HG02759 (cell line): ENCODE results near the gene EME1.
"Not testable (repeated sequence)": the region's sequence is repeated elsewhere in the genome, so short reads cannot be mapped to it uniquely, and the experiment has no call there.

Experiments
- ATAC-seq: cut with Tn5 transposase; IDR thresholded peaks from one replicate; pipeline ENCODE4 v1.9.1; 2021; ENCODE audit warnings: mild to moderate bottlenecking, moderate library complexity; ENCODE audit not compliant: unreplicated experiment

Gene EME1

DNA sequence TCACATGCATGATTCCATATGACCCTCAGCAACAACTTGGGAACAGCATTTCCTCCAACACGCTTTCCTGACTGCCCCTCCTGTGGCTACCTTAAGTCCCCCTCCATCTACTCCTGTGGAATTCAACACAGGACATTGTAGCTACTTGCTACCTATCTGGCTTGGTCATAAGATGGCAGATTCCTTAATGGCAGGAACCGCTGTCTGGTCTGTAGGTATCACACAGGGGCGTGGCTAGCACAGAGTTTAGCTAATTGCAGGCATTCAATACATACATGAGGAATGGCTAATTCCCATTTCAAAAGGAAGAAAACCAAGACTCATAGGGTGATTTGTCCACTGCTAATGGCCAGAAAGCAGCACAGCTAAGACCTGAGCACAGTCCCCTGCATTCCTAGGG lies 15.7 kb downstream of the EME1 start:
- ATAC-seq = no peak

DNA sequence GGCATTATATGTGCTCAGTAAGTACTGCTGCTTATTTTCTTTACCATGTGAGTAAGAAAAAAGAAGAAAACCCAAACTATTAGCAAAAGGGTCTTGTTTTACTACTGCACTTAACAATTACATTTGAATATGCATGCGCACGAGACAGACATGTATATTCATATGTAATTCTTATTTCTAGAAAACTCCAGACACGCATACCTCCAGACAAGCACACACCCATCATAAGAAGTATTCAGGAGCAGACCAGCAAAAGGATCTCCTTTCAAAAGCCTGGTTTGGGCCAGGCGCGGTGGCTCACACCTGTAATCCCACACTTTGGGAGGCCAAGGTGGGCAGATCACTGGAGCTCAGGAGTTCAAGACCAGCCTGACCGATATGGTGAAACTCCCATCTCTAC lies 16.5 kb downstream of the EME1 start:
- no peak for ATAC-seq

DNA sequence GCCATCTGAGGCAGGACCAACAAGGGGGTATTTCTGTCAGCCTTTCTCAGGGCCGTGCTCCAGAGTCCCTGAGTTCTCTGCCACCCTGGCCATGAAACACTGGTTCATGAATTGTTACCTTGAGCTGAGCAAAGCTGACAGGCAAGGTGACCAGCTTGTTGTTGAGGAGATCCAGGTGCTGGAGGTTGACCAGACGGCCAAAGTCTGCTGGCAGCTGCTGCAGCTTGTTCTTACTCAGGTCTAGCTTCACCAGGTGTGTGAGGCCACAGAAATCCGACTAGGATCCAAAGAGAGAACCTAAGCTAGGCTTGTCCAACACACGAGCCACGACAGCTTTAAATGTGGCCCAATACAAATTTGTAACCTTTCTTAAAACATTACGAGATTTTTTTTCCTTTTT lies 19.6 kb downstream of the EME1 start:
- no peak for ATAC-seq

DNA sequence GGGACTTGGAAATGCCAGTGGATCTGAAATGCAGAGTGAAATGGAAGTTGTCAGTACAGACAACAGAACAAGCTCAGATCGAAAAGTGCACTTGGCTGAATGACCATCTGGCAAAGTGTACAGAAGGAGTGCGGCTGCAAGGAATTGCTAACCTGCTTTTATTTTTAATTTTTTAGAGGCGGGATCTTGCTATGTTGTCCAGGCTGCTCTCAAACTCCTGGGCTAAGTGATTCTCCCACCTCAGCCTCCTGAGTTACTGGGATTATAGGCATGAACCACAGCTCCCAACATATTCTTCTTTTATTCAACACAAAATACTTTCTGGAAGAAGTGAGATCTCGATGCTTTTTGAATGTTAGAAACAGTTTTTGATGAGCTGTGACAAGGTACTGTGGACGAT lies 20.7 kb downstream of the EME1 start:
- no peak for ATAC-seq

DNA sequence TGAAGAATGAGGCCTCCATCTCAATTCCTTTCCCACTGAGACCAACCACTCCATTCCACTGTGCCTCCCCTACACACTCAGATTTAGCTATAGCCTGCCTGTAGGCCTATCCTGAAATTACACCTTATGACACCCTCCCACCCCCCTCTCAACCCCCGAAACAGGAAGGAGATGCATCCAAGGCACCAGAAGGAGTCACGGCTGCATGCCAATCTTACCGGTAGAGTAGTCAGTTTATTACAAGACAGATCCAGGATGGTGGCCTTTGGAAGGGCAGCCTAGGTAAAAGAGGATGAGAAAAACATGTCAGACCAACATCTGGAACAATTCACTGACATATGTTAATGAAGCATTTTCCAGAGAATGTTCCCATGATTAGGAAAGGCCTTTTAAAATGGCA lies 21.7 kb downstream of the EME1 start:
- no peak for ATAC-seq

DNA sequence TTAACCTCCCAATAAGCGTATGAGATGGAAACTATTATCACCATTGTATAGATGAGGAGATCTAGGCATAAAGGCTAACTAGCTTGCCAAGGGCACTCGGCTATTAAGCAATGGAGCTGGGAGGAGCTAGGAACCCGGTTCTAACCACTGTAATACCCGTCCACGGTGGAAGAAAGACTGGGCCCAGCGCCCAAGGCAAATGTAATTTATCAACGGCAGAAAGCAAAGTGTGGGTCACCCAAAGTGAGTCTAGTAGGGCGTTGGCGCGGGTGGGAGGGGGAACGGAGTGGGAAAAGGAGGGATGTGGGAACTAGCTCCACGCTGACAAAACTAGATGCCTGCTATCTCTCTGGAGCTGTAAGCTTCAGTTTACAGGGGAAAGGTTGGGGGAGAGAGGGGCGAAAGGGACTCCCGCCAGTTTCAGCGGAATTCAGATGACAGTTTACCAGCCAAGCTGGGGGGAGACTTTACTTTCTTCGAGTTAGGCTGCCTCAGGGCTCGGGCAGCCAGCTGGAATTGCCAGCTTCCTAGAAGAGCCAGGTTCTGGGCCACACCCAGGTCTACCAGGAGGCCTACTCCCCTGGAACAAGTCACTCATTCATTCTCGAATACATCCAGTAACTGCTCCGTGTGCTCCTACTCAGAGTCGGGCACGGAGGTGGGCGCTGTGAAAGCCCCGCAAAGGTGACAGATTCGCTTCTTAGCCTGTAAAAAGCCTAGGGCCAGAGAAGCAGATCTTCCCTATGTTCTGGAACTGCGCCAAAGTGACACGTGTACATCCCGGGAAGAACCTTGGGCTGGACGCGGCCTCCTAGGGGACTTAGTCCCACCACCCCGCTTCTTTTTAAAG lies 23.5 kb downstream of the EME1 start:
- ATAC-seq = peak; percentile 14

DNA sequence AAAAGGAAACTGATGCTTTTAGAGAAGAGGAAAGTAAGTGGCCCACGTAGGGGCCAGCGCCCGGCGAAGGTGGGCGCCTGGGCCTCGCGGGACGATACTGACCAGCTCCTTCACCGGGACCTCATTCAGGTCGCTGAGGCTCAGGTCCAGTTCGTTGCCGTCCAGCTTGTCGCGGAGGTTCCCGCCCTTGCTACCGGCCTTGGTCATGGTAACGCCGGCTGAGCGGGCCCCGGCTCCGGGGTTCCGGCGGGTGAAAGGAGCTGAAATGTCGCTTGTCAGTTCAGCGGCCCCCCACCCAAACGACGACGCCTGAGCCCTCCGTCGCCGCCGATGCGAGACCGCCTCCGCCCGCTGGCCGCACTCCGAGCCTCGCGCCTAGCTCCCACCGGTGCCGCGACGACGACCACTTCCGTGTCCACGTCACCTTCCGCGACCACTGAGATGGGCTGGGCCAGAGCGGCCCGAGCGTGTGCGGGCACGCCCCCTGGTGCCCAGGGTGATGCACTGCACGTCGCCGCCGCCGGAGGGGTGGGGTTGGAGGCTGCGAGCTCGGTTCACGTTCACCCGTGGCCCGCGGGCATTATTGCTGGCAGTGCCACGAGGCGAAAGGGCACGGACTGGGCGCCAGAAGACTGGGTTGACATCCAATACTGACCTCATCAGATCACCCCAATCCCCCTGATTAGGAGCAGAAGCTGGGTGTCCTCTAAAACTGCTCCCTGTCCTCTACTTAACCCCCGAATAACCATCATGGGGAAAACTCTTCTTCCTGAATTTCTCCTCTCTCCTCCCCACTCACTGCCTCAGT lies 24.3 kb downstream of the EME1 start, which contains the start of gene LRRC59:
LRRC59 (minus strand) TSS at position 413 of the 808 bp plus-strand sequence; CDS start at position 207, 206 bp downstream.
- peak; percentile 97 for ATAC-seq

DNA sequence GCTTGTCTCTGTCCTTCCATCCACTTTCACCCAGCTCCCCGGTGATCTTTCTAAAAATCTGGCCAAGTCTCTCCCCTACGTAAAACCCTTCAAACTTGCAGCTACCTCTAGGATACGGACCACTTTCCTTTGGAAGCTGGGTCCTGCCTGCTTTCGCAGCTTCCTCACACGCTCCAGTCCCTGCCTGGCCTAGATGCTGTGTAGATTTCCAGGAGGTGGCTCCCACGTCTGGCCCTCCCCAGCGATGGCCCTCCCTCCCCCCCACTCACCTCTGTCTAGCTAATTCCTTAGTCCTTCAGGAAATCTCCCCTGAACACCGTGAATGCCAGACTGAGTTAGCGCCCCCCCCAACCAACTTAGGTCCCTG lies 24.9 kb downstream of the EME1 start:
- no peak for ATAC-seq

DNA sequence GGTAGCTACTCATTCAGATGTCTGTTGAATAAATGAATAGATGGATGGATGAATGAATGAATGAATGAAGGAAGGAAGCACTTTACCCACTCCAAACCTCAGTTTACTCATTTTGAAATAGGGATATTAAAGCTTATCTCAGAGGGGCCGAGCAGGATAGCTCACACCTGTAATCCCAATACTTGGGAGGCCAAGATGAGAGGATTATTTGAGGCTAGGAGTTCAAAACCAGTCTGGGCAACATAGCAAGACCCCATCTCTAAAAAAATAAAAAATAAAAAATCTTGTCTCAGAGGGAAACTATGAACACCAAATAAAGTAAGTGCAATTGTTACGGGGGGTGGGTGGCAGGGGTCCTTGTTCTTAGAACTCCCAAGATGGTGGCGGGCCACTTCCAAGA lies 25.6 kb downstream of the EME1 start:
- ATAC-seq = not testable (repeated sequence)

DNA sequence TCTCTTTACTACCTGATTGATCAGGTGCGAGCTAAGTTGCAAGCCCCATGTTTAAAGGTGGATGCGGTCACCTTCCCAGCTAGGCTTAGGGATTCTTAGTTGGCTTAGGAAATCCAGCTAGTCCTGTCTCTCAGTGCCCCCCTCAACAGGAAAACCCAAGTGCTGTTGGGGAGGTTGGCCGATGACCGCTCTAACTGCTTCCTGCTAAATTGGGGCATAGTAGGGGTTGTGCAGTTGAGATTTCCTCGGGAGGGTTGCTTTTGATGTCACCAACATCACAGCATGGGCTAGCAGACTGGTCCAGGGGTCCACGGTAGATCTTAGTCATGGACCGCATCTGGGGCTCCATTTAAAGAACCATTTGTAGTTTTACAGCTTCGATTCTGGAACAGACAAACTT lies 26.6 kb downstream of the EME1 start:
- ATAC-seq = not testable (repeated sequence)

DNA sequence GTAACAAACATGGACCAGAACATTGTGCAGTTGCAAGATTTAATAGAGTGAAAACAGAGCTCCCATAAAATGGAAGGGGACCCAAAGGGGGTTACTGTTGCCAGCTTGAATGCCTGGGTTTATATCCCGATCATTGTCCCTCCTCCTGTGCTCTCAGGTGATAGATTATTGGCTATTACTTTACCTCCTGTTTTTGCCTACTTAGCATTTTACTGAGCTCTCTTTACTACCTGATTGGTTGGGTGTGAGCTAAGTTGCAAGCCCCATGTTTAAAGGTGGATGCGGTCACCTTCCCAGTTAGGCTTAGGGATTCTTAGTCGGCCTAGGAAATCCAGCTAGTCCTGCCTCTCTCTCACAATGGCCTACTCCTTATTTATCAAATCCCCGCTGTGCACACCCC lies 32.3 kb downstream of the EME1 start:
- not testable (repeated sequence) for ATAC-seq

DNA sequence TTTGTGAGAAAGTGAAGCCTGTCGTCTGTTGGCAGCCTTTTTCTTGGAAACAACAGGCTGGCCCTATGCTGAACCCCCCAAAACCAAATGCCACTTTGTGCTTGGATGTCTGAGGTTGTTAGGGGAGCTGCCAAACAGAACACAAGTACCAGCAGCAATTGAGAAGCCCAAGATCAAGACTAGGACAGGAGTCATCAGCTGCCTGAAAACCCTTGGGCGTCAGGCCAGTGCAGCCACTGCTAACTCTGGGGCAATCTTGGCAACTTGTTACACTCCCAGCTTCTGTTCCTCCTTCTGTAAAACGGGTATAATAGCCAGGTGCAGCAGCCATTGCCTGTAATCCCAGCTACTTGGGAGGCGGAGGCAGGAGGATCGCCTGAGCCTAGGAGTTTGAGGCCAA lies 33.5 kb downstream of the EME1 start:
- no peak for ATAC-seq

DNA sequence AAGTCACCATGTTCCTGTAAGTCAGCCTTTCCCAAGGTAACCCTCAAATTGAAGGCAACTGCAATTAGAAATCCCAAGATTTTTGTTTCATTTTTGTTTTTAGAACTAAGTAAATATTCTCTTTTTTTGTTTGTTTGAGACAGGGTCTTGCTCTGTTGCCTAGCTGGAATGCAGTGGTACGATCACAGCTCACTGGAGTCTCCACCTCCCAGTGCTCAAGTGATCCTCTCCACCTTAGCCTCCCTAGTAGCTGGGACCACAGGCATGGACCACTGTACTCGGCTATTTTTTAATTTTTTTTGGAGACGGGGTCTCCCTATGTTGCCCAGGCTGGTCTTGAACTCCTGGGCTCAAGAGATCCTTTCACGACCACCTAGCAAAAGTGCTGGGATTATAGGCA lies 34.9 kb downstream of the EME1 start:
- no peak for ATAC-seq

DNA sequence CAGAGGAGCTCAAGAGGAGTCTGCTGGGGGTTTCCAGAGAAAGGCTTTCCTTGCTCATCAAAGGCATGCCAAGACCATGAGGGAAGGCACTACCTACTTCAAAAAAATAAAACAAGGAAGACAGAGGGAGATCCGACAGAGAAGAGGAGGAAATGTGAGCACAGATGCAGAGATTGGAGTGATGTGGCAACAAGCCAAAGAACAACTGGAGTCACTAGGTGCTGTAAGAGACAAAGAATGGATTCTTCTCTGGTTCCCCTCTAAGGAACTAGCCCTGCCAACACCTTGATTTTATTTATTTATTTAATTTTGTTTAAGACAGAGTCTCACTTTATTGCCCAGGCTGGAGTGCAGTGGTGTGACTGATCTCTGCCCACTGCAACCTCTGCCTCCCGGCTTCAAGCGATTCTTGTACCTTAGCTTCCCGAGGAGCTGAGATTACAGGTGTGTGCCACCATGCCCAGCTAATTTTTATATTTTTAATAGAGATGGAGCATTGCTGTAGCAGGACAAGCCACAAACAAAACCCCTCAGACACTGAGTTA lies 39.2 kb downstream of the EME1 start:
- no peak for ATAC-seq

DNA sequence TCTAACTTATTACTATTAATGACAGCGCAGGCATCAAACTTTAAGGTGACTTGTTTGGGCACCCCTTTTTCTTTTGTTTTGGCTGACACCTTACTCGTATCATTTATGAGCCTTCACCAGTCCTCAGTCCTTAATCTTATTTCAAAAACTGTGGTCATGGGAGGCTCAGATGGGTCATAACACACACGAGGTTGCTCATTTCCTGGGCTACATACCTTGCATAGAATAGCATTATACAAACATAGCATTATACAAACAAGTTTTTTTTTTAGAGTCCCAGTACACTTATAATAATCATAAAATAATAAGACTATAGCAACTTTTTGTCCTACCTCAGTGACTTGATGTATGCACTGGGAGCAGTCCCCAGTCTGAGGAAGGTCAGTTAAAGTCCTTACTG lies 41.8 kb downstream of the EME1 start:
- ATAC-seq = no peak

DNA sequence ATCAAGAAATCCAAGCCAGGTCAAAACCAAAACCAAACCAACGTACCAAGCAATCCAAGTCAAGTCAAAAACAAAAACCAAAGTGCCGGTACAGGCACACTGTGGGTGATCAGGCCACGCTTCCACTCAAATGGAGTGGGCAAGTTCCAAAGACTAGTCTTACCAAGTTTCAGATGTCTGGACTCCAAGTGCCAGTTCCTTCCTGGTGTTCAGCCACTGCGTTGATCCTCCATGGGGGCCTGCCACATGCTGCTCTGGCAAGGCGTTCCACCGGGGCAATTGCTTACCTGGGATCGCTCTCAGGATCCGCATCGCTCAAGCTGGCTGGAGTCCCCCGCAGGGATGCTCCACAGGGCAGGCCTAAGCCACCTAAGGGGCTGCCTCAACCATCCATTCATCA lies 46.5 kb downstream of the EME1 start:
- ATAC-seq = not testable (repeated sequence)

DNA sequence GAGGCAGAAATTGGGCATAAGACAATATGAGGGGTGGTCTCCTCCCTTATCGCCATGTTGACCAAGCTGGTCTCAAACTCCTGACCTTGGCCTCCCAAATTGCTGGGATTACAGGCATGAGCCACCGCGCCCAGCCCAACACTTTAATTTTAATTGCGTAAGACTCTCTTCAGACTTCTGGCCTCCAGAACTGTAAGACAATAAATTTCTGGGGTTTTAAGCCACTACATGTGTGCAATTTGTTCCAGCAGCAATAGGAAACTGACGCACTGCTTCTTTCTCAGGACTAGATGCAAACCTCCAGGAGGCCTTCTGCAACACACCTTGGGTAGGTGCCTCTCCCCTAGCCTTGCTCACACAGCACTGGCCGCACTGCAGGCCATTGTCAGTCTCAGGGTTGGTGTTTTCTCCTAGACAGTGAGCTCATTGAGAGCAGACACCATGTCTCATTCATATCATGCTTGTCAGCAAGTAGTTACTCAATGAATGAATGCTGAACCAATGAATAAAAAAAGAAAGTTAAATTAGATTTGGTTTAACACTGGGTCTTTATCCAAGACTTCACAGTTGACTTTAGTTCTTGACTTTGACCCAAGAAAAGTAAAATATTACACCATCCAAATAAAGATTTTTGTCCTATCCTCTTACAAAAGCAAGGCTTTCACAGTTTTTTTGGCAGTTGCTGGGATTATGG lies 47.5 kb downstream of the EME1 start:
- ATAC-seq = no peak

DNA sequence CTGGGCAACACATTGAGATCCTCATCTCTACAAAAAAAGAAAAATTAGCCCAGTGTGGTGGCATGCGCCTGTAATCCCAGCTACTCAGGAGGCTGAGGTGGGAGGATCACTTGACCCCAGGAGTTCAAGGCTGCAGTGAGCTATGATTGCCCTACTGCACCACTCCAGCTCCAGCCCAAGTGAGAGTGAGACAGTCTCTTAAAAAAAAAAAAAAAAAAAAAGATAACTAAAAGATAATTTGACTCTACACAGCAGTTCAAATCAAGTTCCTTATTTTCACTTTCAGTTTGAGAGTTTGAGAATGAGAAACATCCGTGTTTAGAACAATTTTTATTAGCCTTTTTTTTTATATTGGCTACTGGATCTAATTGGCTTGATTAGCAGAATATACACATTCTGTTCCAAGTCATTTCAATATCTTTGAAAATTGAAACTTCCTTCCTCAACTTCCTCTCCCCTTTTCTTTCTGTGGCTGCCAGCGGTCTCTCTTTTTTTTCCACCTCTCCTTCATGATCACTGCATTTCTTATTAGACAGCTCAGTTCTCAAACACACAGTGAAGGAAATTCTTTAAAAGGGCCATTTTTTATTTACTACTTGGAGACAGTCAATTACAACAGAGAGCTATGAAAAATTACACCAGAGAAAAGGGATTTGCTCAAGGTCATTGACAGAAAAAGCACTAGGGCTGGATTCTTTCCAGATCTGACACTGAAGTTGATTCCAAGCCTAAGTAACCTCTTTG lies 48.5 kb downstream of the EME1 start:
- no peak for ATAC-seq

DNA sequence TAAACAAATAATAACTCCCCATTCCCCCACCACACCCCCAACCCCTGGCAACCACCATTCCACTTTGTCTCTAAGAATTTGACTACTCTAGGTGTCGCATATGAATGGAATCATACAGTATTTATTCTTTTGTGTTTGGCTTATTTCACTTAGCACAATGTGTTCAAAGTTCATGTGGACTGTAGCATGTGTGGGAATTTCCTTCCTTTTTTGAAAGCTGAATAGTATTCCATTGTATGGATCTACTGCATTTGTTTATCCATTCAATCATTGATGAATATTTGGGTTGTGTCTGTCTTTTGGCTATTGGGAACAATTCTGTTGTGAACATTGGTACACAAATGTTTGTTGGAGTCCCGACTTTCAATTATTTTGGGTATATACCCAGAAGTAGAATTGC lies 49.7 kb downstream of the EME1 start:
- no peak for ATAC-seq

DNA sequence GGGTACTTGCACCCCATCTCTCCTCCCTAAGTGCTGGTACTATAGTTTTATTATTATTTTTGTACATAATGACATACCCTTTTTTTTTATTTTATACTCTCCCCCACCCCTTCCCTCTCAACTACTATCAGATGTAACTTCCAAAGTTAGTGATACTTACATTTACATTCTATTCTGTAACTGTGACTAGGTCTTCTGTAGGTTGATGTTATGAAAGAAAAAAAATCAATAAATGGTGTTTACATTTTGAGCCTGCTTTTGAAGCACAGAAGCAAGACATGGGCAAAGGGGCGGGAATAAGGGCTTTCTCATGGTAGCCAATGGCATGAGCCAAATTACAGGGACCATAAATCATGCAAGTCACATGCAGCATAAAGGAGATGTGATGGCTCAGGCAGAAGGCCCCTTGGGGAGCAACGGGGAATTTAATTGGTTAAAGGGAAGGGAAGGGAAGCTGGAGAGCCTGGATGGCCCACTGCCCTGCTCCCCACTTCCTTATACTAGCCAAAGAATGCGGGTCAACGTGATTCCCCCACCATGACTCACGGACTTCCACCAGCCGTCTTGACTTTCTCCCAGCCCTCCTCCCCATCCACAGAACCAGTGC lies 50.6 kb downstream of the EME1 start:
- ATAC-seq = no peak
